Measurements from ENCODE around the gene MYRIP. TPM values are rescaled to one million over a fixed set of nuclear protein-coding genes. Genes with fewer than 3 reads are reported as not detected.

Gene MYRIP
- polyA plus RNA-seq, 1 experiment = not detected

DNA sequence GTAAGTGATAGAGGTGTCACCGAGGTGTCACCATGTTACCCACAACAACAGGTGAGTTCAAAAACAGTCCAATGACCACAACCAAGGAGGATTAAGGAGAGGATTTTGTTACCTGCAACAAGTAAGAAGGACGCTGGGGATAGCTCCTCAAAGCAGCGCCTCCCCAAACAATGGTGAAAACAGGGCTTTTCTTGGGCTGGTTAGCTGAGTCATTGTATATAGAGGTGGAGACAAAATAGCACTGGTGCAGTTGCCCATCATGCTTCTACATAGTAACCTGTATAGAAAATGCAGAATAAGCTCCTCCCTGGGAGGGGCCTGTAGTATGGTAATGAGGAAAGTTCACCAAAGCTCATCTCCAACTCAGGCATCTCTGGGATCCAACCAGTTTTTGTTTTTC lies 383.2 kb downstream of the MYRIP start:
- ChIA-PET CTCF (interaction anchor here (0.6 to 7.4 kb wide), 26 partner anchors 8 to 1156 kb away, joined by 3 to 333 read pairs (median 6); partner anchors contain the start of gene EIF1B), POLR2A (no interaction called here)
- DNase-seq (ENCODE audit: low read depth, low spot score) = no peak
- Histone ChIP-seq H3K9me3 (ENCODE audit: control insufficient read depth, insufficient read depth, low read length) (no peaks in the 10 kb centered on the region), H3K4me3 (ENCODE audit: low read depth, low read length) (no peak overlapping the region), H3K27me3 (ENCODE audit: control insufficient read depth, insufficient read depth, low read length) (no peaks in the 10 kb centered on the region), H3K27ac (ENCODE audit: low read depth, low read length) (no peak overlapping the region)
- no peak for TF ChIP-seq CTCF (IDR thresholded peaks at IDR 0.05; ENCODE audit: low read depth, low read length)

- CTCF ChIA-PET = interaction anchor here (1.1 to 1.3 kb wide), 2 partner anchors 112 to 120 kb away, joined by 6 to 9 read pairs; no protein-coding TSS in a partner anchor
Measured at GRCh38 chr3:40196966-40197365, 387.6 kb downstream of the MYRIP start.

DNA sequence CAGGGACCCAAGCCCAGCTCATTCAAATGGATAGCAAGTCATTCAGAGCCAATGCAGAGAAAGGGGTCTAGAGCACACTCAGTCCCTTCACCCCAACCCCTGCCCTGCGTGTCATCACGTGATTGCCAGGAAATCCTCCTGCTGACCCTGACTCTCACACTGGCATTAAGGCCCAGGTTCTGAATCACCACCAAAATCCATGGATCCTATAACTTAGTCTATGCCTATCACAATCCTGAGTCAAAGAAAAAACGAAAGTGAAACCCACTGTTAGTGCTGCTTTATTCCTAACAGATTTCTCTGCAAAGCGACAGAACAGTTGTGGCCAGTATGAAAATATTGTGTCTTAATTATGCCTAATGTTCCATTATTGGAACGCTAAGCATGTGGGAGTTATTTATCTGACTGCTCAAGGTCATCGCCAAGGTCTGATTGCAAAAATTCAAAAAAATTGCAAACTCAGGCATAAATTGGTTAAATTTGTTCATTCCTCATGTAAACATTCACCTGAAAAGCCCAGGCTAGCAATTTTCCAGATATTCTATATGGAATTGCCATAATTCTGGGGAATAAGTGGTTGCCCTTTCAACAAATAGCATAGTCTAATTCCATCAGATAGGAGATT lies 391.4 kb downstream of the MYRIP start:
- H3K4me3 ChIP-seq (ENCODE audit: low read depth, low read length) = peak overlapping the region; percentile 17; the same call in 1 of the 2 replicates
- H3K9me3 ChIP-seq (ENCODE audit: control insufficient read depth, insufficient read depth, low read length) = no peaks in the 10 kb centered on the region
- DNase-seq (ENCODE audit: low read depth, low spot score) = no peak
- no peak overlapping the region for H3K27ac ChIP-seq (ENCODE audit: low read depth, low read length)
- ChIA-PET POLR2A (no interaction called here), CTCF (interaction anchor here (0.6 to 1.1 kb wide), 3 partner anchors 9 to 660 kb away, joined by 3 to 12 read pairs (median 4); no protein-coding TSS in a partner anchor)
- H3K27me3 ChIP-seq (ENCODE audit: control insufficient read depth, insufficient read depth, low read length) = no peaks in the 10 kb centered on the region
- no peak for TF ChIP-seq CTCF (IDR thresholded peaks at IDR 0.05; ENCODE audit: low read depth, low read length)

More at GRCh38 chr3:40196966-40197365, 387.6 kb downstream of the MYRIP start:
- Histone ChIP-seq H3K4me3 (ENCODE audit: low read depth, low read length) (no peak overlapping the region), H3K9me3 (ENCODE audit: control insufficient read depth, insufficient read depth, low read length) (no peaks in the 10 kb centered on the region), H3K27me3 (ENCODE audit: control insufficient read depth, insufficient read depth, low read length) (no peaks in the 10 kb centered on the region), H3K27ac (ENCODE audit: low read depth, low read length) (no peak overlapping the region)
- no peak for DNase-seq (ENCODE audit: low read depth, low spot score)
- TF ChIP-seq CTCF (IDR thresholded peaks at IDR 0.05; ENCODE audit: low read depth, low read length) = no peak
- POLR2A ChIA-PET = no interaction called here

DNA sequence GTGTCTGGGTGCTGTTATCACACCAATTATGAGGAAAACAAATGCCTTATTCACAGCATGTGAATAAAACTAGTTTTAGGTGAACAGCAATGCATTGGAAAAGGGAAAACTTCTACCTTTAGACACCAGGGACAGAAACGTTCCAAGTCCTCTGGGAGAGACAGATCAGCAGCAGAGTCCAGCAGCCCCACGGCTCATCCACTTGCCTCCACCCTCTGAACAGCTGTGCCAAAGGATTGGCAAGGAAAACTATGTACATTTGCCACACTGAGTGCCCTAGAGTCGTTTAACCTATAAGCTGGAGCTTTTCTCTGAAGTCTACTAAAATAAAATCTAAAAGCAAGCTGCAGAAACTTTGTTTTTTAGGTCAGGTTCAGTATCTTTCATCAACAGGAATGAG lies 392.4 kb downstream of the MYRIP start:
- no peak overlapping the region for H3K4me3 ChIP-seq (ENCODE audit: low read depth, low read length)
- no peaks in the 10 kb centered on the region for H3K9me3 ChIP-seq (ENCODE audit: control insufficient read depth, insufficient read depth, low read length)
- CTCF ChIA-PET = interaction anchor here (1.1 kb wide), 1 partner anchor 10 kb away, joined by 6 read pairs; no protein-coding TSS in a partner anchor
- no peak for DNase-seq (ENCODE audit: low read depth, low spot score)
- H3K27ac ChIP-seq (ENCODE audit: low read depth, low read length) = no peak overlapping the region
- POLR2A ChIA-PET = no interaction called here
- H3K27me3 ChIP-seq (ENCODE audit: control insufficient read depth, insufficient read depth, low read length) = no peaks in the 10 kb centered on the region
- TF ChIP-seq CTCF (IDR thresholded peaks at IDR 0.05; ENCODE audit: low read depth, low read length) = no peak

DNA sequence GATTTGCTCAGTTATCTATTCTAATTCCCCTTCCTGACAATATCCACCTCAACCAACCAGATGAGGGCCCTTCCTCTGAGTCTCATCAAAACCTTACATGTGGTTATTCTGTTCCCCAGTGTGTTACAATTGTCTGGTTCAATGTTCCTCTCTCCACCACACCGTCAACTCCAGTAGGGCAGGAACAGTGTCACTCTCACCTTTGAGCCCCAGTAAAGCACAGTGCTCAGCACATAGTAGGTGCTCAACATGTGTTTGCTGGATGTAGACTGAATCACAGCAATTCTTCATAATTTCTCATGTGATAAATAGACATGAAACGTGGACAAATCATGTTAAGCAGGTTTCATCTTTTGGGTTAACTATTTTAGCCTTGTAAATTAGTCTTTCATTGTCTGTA lies 397.1 kb downstream of the MYRIP start:
- TF ChIP-seq CTCF (IDR thresholded peaks at IDR 0.05; ENCODE audit: low read depth, low read length) = no peak
- no peak overlapping the region for H3K27ac ChIP-seq (ENCODE audit: low read depth, low read length)
- H3K27me3 ChIP-seq (ENCODE audit: control insufficient read depth, insufficient read depth, low read length) = no peaks in the 10 kb centered on the region
- no peak overlapping the region for H3K4me3 ChIP-seq (ENCODE audit: low read depth, low read length)
- no peaks in the 10 kb centered on the region for H3K9me3 ChIP-seq (ENCODE audit: control insufficient read depth, insufficient read depth, low read length)
- ChIA-PET CTCF (no interaction called here), POLR2A (no interaction called here)
- DNase-seq (ENCODE audit: low read depth, low spot score) = no peak
